ENCODE measurements around the gene CCT6B.

GRCh38 chr17:34974179-34974578, 12.9 kb upstream of the CCT6B start:
- TF ChIP-seq POLR2A (IDR thresholded peaks at IDR 0.05) (no peak), CTCF (IDR thresholded peaks at IDR 0.05 in 8 of 11, conservative IDR thresholded peaks at IDR 0.05 in 3 of 11) (no peak)
